Measurements from ENCODE around the gene NEURL3.

The NEURL3 gene

GRCh38 chr2:96449174-96449573 lies 56.0 kb downstream of the NEURL3 start:
- H3K4me1 ChIP-seq = no peaks in the 10 kb centered on the region
- no peaks in the 10 kb centered on the region for H3K27me3 ChIP-seq (ENCODE audit: low read depth)
- no peaks in the 10 kb centered on the region for H3K9me3 ChIP-seq
- no peaks in the 10 kb centered on the region for H3K36me3 ChIP-seq (replicated peaks)
- no peak overlapping the region for H3K4me3 ChIP-seq
- in situ Hi-C loops (cut with MboI; ENCODE audit: low sequenced_read_pairs) = no loop called here
- DNase-seq (ENCODE audit: low spot score in 2 of 2) = no peak

GRCh38 chr2:96447726-96448125 lies 57.4 kb downstream of the NEURL3 start:
- Histone ChIP-seq H3K4me3 (no peak overlapping the region), H3K27me3 (ENCODE audit: low read depth) (no peaks in the 10 kb centered on the region), H3K4me1 (no peaks in the 10 kb centered on the region), H3K36me3 (replicated peaks) (no peaks in the 10 kb centered on the region), H3K9me3 (no peaks in the 10 kb centered on the region)
- in situ Hi-C loops (cut with MboI; ENCODE audit: low sequenced_read_pairs) = no loop called here
- no peak for DNase-seq (ENCODE audit: low spot score in 2 of 2)

All from HAP-1 (cell line).